ENCODE measurements around the gene SIGLEC11. TPM values are rescaled to one million over a fixed set of nuclear protein-coding genes. Genes with fewer than 3 reads are reported as not detected.
A peak's percentile ranks its signal among the peaks of the same experiment; 100 is the strongest.

SIGLEC11 gene
- total RNA-seq, 4 donors from 2014 or later, result 1.2 to 3.9 TPM; not detected in 2

GRCh38 chr19:49929611-49930482, 31.1 kb downstream of the SIGLEC11 start:
- intact Hi-C loops (cut with DNase I; ENCODE audit: low total_unique reads), result loop anchor here (10.0 kb wide), 1 partner anchor 55 kb away; no protein-coding TSS in a partner anchor
- H3K27me3 ChIP-seq, result no peaks in the 10 kb centered on the region
- peak overlapping the region; percentile 90 to 92 for H3K27ac ChIP-seq
- DNase-seq, result peak; percentile 88 to 95
- peak overlapping the region; percentile 86 to 94 for H3K4me3 ChIP-seq
- H3K4me1 ChIP-seq, result no peaks in the 10 kb centered on the region
- TF ChIP-seq POLR2A (IDR thresholded peaks at IDR 0.05), result peak in 1 of 2 donors; percentile 10
- TF ChIP-seq, protein P1, sequence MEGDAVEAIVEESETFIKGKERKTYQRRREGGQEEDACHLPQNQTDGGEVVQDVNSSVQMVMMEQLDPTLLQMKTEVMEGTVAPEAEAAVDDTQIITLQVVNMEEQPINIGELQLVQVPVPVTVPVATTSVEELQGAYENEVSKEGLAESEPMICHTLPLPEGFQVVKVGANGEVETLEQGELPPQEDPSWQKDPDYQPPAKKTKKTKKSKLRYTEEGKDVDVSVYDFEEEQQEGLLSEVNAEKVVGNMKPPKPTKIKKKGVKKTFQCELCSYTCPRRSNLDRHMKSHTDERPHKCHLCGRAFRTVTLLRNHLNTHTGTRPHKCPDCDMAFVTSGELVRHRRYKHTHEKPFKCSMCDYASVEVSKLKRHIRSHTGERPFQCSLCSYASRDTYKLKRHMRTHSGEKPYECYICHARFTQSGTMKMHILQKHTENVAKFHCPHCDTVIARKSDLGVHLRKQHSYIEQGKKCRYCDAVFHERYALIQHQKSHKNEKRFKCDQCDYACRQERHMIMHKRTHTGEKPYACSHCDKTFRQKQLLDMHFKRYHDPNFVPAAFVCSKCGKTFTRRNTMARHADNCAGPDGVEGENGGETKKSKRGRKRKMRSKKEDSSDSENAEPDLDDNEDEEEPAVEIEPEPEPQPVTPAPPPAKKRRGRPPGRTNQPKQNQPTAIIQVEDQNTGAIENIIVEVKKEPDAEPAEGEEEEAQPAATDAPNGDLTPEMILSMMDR (IDR thresholded peaks at IDR 0.05), result peak in 1 of 4 experiments; percentile 39
- H3K9me3 ChIP-seq, result no peaks in the 10 kb centered on the region
- no peaks in the 10 kb centered on the region for H3K36me3 ChIP-seq

- TF ChIP-seq, protein P1 (IDR thresholded peaks at IDR 0.05), result peak in 1 of 4 experiments; percentile 3
- TF ChIP-seq POLR2A (IDR thresholded peaks at IDR 0.05), result no peak
- Histone ChIP-seq H3K4me3 (peak within 1 kb of the TSS; percentile 86 to 94), H3K4me1 (no peaks in the 10 kb centered on the region), H3K27me3 (no peaks in the 10 kb centered on the region), H3K27ac (peak within 1 kb of the TSS; percentile 90 to 92), H3K9me3 (no peaks in the 10 kb centered on the region), H3K36me3 (no peaks in the 10 kb centered on the region)
- DNase-seq, result peak; percentile 88 to 90
- intact Hi-C loops (cut with DNase I; ENCODE audit: low total_unique reads), result no loop called here
These were observed 31.8 kb downstream of the SIGLEC11 start, which contains the start of the genes ATF5 and NUP62 for GRCh38 chr19:49929121-49929610. Gene ATF5 (plus strand): TSS chr19:49929205. CDS start chr19:49930851, 1,646 bp downstream. Gene NUP62 (minus strand): TSS chr19:49929504. CDS start chr19:49909807, 19,697 bp downstream.

DNA sequence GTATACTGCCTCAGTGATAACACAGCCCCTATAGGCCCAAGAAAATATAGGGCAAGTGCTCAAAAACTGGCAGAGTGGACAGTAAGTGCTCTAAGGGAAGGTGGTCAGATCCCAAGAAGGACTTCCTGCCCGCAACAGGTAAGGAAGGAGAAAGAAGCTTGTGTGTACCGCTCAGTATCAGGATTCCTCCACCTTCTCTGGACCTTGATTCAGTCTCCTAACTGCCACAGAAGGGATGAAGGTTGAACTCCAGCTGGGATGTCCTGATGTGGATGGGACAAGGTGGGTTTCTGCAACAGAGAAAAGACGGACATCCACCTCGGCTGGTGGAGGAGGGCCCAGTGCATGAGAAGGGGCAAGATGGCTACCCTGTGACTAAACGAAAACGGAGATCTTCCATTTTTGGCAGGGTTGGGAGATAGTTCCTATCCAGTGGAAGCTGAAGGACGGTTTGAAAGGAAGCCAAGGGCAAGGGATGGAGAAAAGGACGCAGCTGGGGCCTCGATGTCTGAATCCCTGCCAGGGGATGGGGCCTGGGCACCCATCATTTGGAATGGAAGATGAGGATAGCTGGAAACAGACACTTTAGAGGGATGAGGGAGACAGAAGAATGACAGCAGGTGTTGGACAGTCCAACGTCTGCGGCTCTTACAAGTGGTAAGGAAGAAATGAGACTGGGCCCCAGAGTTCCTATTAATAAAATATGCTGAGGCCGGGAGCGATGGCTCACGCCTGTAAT, 33.3 kb downstream of the SIGLEC11 start:
- TF ChIP-seq, protein P1 (IDR thresholded peaks at IDR 0.05), result no peak
- no peak for TF ChIP-seq POLR2A (IDR thresholded peaks at IDR 0.05)
- H3K27ac ChIP-seq, result no peak overlapping the region
- no peaks in the 10 kb centered on the region for H3K9me3 ChIP-seq
- H3K4me1 ChIP-seq, result no peaks in the 10 kb centered on the region
- no peak overlapping the region for H3K4me3 ChIP-seq
- DNase-seq, result no peak
- intact Hi-C loops (cut with DNase I; ENCODE audit: low total_unique reads), result no loop called here
- H3K36me3 ChIP-seq, result no peaks in the 10 kb centered on the region
- H3K27me3 ChIP-seq, result no peaks in the 10 kb centered on the region

GRCh38 chr19:49926515-49926914, 34.5 kb downstream of the SIGLEC11 start:
- Histone ChIP-seq H3K36me3 (no peaks in the 10 kb centered on the region), H3K27ac (no peak overlapping the region), H3K4me3 (no peak overlapping the region), H3K4me1 (no peaks in the 10 kb centered on the region), H3K9me3 (no peaks in the 10 kb centered on the region), H3K27me3 (no peaks in the 10 kb centered on the region)
- DNase-seq, result no peak
- no peak for TF ChIP-seq POLR2A (IDR thresholded peaks at IDR 0.05)
- TF ChIP-seq, protein P1 (IDR thresholded peaks at IDR 0.05), result no peak
- intact Hi-C loops (cut with DNase I; ENCODE audit: low total_unique reads), result no loop called here

Data from uterus (tissue), 4 donors.